ENCODE measurements around the gene VCP.

DNA sequence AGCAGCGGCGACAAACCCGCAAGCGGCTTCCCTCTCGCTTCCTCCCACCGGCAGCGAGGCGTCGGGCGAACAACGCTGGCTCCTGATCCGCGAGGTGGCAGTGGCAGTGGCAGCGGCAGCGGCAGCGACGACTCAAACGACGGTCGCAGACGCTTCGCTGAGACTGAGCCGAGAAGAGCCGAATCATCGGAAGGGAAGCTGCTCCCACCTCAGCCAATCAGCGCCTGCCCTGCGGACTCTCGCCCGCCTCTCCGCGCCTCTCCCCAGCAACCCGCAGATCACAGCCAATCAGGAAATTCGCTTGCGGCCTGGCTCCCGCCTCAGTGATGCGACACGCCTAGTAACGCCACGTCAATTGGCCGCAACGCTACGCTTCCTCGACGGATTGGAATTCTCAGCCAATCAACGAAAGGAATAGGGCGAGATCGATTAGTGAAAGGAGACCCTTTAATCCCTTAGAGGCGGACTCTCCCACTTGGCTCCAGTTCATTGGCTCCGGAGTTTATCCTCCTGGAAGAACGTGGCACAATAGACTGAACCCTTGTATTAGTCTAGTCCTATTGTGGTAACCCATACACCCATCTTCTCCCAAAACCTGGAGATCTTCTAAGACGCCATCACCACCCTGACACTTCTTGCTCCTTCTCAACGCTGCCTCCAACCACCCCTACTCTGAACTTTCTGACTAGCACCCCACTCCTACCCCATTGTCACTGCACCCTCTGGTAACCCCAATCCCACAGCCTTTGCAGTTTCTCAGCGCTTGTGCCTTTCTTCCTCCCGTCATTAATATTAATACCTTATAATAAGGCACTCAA lies at the start of gene VCP:
- no peak for TF ChIP-seq ZNF670 (tag by site-specific recombination; IDR thresholded peaks at IDR 0.05; ENCODE audit: low read depth)
- TF ChIP-seq, protein P1, sequence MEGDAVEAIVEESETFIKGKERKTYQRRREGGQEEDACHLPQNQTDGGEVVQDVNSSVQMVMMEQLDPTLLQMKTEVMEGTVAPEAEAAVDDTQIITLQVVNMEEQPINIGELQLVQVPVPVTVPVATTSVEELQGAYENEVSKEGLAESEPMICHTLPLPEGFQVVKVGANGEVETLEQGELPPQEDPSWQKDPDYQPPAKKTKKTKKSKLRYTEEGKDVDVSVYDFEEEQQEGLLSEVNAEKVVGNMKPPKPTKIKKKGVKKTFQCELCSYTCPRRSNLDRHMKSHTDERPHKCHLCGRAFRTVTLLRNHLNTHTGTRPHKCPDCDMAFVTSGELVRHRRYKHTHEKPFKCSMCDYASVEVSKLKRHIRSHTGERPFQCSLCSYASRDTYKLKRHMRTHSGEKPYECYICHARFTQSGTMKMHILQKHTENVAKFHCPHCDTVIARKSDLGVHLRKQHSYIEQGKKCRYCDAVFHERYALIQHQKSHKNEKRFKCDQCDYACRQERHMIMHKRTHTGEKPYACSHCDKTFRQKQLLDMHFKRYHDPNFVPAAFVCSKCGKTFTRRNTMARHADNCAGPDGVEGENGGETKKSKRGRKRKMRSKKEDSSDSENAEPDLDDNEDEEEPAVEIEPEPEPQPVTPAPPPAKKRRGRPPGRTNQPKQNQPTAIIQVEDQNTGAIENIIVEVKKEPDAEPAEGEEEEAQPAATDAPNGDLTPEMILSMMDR (tag by site-specific recombination; IDR thresholded peaks at IDR 0.05): no peak
- TF ChIP-seq ZBTB20 (tag by site-specific recombination; IDR thresholded peaks at IDR 0.05): no peak
- TF ChIP-seq, protein P2, sequence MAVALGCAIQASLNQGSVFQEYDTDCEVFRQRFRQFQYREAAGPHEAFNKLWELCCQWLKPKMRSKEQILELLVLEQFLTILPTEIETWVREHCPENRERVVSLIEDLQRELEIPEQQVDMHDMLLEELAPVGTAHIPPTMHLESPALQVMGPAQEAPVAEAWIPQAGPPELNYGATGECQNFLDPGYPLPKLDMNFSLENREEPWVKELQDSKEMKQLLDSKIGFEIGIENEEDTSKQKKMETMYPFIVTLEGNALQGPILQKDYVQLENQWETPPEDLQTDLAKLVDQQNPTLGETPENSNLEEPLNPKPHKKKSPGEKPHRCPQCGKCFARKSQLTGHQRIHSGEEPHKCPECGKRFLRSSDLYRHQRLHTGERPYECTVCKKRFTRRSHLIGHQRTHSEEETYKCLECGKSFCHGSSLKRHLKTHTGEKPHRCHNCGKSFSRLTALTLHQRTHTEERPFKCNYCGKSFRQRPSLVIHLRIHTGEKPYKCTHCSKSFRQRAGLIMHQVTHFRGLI (tag by site-specific recombination; IDR thresholded peaks at IDR 0.05): no peak
- TF ChIP-seq, protein P3, sequence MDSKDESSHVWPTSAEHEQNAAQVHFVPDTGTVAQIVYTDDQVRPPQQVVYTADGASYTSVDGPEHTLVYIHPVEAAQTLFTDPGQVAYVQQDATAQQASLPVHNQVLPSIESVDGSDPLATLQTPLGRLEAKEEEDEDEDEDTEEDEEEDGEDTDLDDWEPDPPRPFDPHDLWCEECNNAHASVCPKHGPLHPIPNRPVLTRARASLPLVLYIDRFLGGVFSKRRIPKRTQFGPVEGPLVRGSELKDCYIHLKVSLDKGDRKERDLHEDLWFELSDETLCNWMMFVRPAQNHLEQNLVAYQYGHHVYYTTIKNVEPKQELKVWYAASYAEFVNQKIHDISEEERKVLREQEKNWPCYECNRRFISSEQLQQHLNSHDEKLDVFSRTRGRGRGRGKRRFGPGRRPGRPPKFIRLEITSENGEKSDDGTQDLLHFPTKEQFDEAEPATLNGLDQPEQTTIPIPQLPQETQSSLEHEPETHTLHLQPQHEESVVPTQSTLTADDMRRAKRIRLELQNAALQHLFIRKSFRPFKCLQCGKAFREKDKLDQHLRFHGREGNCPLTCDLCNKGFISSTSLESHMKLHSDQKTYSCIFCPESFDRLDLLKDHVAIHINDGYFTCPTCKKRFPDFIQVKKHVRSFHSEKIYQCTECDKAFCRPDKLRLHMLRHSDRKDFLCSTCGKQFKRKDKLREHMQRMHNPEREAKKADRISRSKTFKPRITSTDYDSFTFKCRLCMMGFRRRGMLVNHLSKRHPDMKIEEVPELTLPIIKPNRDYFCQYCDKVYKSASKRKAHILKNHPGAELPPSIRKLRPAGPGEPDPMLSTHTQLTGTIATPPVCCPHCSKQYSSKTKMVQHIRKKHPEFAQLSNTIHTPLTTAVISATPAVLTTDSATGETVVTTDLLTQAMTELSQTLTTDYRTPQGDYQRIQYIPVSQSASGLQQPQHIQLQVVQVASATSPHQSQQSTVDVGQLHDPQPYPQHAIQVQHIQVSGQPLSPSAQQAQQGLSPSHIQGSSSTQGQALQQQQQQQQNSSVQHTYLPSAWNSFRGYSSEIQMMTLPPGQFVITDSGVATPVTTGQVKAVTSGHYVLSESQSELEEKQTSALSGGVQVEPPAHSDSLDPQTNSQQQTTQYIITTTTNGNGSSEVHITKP (tag by site-specific recombination; IDR thresholded peaks at IDR 0.05): peak; percentile 89
- no peak for TF ChIP-seq ZNF530 (tag by site-specific recombination; IDR thresholded peaks at IDR 0.05; ENCODE audit: low read depth)
- TF ChIP-seq ZBTB21 (tag by site-specific recombination; IDR thresholded peaks at IDR 0.05): no peak
- TF ChIP-seq, protein P4, sequence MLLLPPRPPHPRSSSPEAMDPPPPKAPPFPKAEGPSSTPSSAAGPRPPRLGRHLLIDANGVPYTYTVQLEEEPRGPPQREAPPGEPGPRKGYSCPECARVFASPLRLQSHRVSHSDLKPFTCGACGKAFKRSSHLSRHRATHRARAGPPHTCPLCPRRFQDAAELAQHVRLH (tag by site-specific recombination; IDR thresholded peaks at IDR 0.05): no peak
- TF ChIP-seq ZNF510 (tag by site-specific recombination; IDR thresholded peaks at IDR 0.05; ENCODE audit: insufficient replicate concordance): no peak
- no peak for TF ChIP-seq ZNF394 (tag by site-specific recombination; IDR thresholded peaks at IDR 0.05; ENCODE audit: borderline replicate concordance)
- TF ChIP-seq ZNF473 (tag by site-specific recombination; IDR thresholded peaks at IDR 0.05): no peak
